GM11168 (cell line): Measurements from ENCODE around the gene ANKRD62.

Source experiments
- in situ Hi-C: fragments of 300-500 bp; cut with MboI; formaldehyde crosslinking; loops from one replicate; pipeline ENCODE4 v1.12.0; 2022; ENCODE audit warnings: low sequenced_read_pairs; ENCODE audit not compliant: unreplicated experiment

ANKRD62 gene

DNA sequence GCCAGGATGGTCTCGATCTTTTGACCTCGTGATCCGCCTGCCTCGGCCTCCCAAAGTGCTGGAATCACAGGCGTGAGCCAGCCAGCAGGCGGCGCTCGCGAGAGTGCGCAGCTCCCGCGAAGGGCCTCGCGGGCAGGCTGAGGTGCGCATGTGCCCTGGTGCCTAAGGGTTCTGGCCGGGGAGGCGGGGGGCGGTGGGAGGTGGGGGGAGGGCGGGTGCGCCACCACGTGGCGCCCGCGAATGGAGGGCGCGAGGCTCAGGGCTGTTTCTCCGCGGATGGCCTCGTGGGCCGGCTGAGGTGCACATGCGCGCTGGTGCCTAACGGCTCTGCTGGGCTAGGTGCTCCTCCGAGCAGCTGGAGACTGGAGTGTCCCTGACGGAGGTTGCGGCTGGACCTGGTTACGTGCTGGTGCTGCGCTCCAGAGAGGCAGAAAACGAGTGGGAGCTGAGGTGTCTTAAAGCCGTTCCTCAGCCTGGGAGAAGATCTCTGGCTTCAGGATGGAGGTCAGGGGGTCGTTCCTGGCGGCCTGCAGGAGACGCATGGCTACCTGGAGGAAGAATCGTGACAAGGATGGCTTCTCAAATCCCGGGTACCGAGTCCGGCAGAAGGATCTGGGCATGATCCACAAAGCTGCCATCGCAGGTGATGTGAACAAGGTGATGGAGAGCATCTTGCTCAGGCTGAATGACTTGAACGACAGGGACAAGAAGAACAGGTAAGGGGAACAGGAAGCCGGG lies at the start of gene ANKRD62:
Gene ANKRD62, plus strand, starts transcription at position 324 of the 738 bp plus-strand sequence. Its CDS starts 175 bp downstream, at position 499.
- in situ Hi-C loops = no loop called here

DNA sequence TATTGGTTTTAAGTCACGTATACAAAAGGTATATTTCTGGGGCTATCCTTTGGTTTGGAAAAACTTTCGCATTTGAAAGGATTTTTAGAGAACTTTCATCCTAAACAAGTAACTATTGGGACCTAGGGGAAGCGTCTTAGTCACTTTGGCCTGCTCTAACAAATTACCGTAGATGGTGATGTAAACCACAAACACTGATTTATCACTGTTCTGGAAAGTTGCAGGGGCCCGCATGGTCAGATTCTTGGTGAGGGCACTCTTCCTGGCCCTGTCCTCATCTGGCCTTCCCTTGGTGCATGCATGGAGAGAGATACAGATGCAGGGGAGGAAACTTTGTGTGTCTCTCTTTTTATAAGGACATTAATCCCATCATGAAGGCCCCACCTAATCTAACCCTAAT lies 49.1 kb upstream of the ANKRD62 start:
- in situ Hi-C loops = no loop called here

DNA sequence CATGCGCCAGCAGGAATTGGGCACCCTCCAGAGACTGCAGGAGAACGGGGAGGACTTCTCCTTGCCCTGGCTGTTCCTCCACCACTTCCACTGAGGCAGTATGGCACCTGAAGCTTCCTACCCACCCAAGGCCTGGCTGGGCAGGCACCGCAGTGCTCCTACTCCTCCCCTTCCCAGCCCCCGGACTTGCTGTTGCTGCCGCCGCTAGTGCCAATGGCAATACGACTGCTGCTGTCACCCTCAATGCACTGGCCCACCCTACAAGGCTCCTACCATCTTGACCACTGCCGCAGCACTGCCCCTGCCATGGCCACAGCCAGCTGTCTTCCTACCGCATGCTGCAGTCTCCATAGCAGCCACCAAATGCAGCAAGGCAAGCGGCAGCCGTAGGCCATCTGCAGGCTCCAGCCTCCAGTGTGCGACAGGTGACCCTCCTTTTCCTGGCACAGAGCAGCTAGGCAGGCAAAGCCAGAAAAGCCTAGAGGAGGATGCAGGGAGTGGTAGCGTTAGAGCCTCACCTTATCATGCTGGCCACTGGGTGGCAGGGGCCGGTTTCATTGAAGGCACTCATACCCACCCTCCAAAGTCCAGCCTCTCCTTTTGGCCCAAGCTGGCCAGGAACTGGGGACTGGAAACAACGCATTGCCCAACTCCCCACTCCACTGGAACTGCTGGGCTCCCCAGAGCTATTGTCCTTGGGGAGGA lies 47.4 kb upstream of the ANKRD62 start:
- in situ Hi-C loops = no loop called here

DNA sequence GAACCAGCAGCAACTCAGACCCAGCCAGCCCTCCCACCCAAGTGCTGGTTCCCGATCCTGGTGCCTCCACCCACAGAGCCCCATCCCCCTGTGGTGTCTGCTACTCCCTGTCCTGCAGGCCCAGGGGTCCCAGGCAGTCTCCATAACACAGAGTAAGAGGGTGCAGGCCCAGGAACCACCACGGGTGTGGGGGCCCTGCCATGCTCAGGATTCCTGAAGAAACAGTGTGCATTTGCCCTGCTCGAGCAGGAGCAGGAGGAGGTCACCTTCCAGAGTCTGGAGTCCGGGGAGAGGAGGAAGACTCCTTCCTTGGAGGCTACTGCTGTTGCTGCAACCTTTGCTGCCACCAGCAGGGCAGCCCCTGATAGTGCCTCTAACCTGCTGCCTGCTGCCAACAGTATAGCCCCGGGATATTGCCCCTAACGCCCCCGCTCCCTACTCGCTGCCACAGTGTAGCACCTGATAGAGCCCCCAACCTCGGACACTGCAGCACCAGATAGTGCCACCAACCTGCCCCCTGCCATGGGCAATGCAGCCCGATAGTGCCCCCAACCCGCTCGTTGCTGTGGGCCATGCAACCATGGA lies 46.8 kb upstream of the ANKRD62 start:
- in situ Hi-C loops = no loop called here

GRCh38 chr18:12048010-12048826 lies 45.4 kb upstream of the ANKRD62 start:
- in situ Hi-C loops = no loop called here

DNA sequence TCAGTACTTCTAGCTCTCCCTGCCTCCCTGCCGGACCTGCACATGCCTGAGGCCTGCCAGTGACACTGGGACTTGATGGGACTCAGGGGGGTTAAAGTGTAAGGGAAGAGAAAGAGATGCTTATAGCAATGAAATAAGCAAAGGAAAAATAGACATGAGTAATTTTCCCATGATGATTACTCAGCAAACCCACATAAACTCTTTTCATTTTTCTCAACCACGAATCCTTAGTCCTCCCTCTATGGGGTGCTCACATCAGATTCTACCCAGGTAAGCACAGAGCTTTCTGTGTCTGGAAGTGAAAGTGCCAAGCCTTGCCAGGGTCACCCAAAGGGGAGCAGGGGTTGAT lies 44.8 kb upstream of the ANKRD62 start:
- in situ Hi-C loops = no loop called here

GRCh38 chr18:12049978-12050811 lies 43.4 kb upstream of the ANKRD62 start:
- in situ Hi-C loops = no loop called here

DNA sequence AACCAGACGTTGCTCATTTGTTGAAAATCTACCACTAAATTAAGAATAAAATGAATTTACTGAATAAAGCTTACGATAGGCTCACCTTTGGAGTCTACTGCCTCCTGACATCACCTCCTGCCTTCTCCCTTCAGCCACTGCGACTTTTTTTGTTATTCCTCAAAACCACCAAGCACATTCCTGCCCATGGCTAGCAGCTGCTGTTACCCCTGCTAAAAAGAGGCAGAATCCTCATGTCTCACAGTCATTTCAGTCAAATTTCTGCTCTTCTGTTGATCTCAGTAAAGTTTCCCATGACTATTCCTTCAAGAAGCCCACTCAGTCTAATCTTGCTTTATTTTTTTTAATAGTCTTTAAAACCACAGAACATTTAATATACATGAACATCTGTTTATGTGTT lies 40.8 kb upstream of the ANKRD62 start:
- in situ Hi-C loops = no loop called here

DNA sequence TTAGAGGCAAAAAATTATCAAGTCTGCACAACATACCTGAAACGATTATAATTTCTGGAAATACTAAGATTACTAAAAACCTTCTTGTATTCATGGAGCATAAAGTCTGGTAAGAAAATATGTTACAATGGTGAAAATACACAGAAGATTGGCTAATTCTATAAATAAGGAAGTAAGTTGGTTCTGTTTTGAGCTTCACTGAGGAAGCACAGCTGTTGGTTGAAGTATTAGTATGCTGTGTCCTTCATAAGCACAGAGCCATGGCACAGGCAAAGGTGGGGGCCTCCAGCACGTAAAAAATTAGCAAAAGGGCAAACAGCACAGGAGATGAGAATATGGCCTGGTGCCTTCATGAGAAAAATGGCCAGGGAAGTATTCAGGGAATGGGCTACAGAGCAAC lies 40.4 kb upstream of the ANKRD62 start:
- in situ Hi-C loops = no loop called here

- in situ Hi-C loops = no loop called here
Observed at GRCh38 chr18:12056034-12056883, 37.4 kb upstream of the ANKRD62 start.

- in situ Hi-C loops = no loop called here
Observed at GRCh38 chr18:12056884-12057402, 36.7 kb upstream of the ANKRD62 start.

DNA sequence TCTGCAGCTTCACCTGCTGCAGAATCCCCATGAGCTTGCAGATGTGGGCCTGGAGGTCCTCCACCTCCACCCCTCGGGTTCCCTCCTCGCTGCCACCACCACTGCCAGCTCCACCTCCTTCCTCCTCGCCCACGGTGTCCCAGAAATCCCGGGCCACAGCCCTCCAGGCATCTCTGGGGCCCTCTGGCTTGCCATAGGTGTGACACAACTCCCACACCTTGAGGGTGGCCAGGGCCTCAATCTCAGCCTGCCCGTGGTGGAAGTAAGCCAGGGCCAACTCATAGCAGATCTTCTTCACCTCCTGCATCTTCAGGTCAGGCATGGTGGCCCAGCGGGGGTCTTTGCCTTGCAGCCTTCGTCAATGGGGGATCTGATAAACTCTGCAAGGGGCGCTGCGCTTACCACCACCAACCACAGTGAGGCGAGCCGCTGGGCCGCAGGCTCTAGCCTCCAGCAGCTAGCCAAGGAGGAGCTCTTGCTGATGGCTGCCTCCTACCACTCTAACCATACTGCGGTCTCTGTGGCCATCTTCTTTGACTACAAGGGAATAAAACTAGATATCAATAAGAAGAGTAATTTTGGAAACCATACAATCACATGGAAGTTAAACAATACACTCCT lies 36.1 kb upstream of the ANKRD62 start:
- in situ Hi-C loops = no loop called here

- in situ Hi-C loops = no loop called here
Observed at GRCh38 chr18:12059334-12060181, 34.1 kb upstream of the ANKRD62 start.

GRCh38 chr18:12060182-12060870 lies 33.3 kb upstream of the ANKRD62 start:
- in situ Hi-C loops = no loop called here

DNA sequence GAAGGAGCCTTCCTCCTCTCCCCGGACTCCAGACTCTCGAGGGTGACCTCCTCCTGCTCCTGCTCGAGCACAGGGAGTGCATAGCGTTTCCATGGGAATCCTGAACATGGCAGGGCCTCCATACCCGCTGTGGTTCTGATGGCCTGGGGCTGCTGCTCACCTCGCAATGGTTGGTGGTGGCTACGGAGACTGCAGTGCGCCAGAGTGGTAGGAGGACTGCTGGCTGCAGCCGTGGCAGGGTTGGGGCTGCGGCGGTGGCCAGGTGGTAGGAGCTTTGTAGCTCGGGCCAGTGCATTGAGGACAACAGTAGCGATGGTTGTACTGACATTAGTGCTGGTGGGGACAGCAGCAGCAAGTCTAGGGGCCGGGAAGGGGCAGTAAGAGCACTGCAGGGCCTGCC lies 32.0 kb upstream of the ANKRD62 start:
- in situ Hi-C loops = no loop called here

GRCh38 chr18:12062974-12063373 lies 30.7 kb upstream of the ANKRD62 start:
- in situ Hi-C loops = no loop called here
